Gastrocnemius medialis (tissue), 4 donors: Measurements from ENCODE around the gene KIAA0930.

Experiments used
- CTCF ChIP-seq, 5 experiments: fragments of 450-650 bp in 3 of 5; fragments of 200-600 bp in 2 of 5; sonication (generic) in 2 of 5; IDR thresholded peaks in 4 of 5; conservative IDR thresholded peaks in 1 of 5; 1 replicate in 4 of 5; 2 replicates in 1 of 5; pipeline ENCODE4 v1.5.1; 2016 to 2019; ENCODE audit warnings: antibody characterized with exemption in 5 of 5, mild to moderate bottlenecking in 3 of 5, moderate library complexity in 3 of 5
- POLR2A ChIP-seq, 2 donors: fragments of 450-650 bp; IDR thresholded peaks; one replicate each; pipeline ENCODE4 v1.6.1; 2017; ENCODE audit warnings: antibody characterized with exemption in 2 of 2, mild to moderate bottlenecking in 2 of 2, moderate library complexity in 2 of 2

GRCh38 chr22:45200860-45201511, 39.7 kb downstream of the KIAA0930 start:
- no peak for TF ChIP-seq CTCF (IDR thresholded peaks at IDR 0.05 in 4 of 5, conservative IDR thresholded peaks at IDR 0.05 in 1 of 5)
- TF ChIP-seq POLR2A (IDR thresholded peaks at IDR 0.05), result no peak
